Muscle of leg (tissue), 11 donors: ENCODE data around the gene TM4SF5. TPM values are rescaled to one million over a fixed set of nuclear protein-coding genes. Genes with fewer than 3 reads are reported as not detected.

Experiments used
- DNase-seq: peaks from one replicate; pipeline ENCODE4 v3.0.0; 2013
- H3K27ac ChIP-seq: one replicate; pipeline ENCODE4 v1.5.1; 2013; ENCODE audit warnings: mild to moderate bottlenecking, low read length, control low read depth
- H3K27me3 ChIP-seq: one replicate; pipeline ENCODE4 v1.6.1; 2013; ENCODE audit warnings: low read length; ENCODE audit not compliant: control insufficient read depth, insufficient read depth
- H3K36me3 ChIP-seq: one replicate; pipeline ENCODE4 v1.6.1; 2013; ENCODE audit warnings: low read length; ENCODE audit not compliant: control insufficient read depth, insufficient read depth
- H3K4me1 ChIP-seq: one replicate; pipeline ENCODE4 v1.6.1; 2013; ENCODE audit warnings: low read length; ENCODE audit not compliant: control insufficient read depth, insufficient read depth
- H3K4me3 ChIP-seq: one replicate; pipeline ENCODE4 v1.5.1; 2013; ENCODE audit warnings: low read length, control low read depth
- H3K9me3 ChIP-seq: replicated peaks from 2 replicates; pipeline ENCODE4 v1.6.1; 2013; ENCODE audit warnings: low read depth, low read length; ENCODE audit not compliant: control insufficient read depth
- WGBS: methylation state at CpG from one replicate; pipeline ENCODE4 v1.1.5; 2013; ENCODE audit warnings: missing lambda C conversion rate; ENCODE audit not compliant: insufficient coverage; 5-methylcytosine and 5-hydroxymethylcytosine counted together
- polyA plus RNA-seq, 8 donors: library from polyadenylated mRNA; unstranded; fragments of 120-200 nt; gene quantifications; one replicate each; pipeline versions ENCODE4 v1.2.1 to v1.2.3, GENCODE V29; 2013; ENCODE audit warnings: inconsistent platforms in 1 of 8, low replicate concordance in 1 of 8; ENCODE audit not compliant: insufficient read length in 8 of 8, insufficient read depth in 1 of 8
- total RNA-seq: library from RNA; stranded (reverse); fragments of 120-200 nt; gene quantifications from one replicate; pipeline ENCODE4 v1.2.4, GENCODE V29; 2013

Gene TM4SF5
- total and polyA plus RNA-seq, 9 donors: 0.36 to 2.2 TPM; not detected in 7

GRCh38 chr17:4768298-4768697, 3.4 kb upstream of the TM4SF5 start:
- no peaks in the 10 kb centered on the region for H3K4me1 ChIP-seq
- H3K27ac ChIP-seq: no peak overlapping the region
- peaks cover 3% of the 10 kb centered on the region for H3K27me3 ChIP-seq
- H3K4me3 ChIP-seq: no peak overlapping the region
- no peaks in the 10 kb centered on the region for H3K36me3 ChIP-seq
- 80% methylated on average over 3 of the region's 6 CpGs for WGBS
- no peak for DNase-seq
- no peaks in the 10 kb centered on the region for H3K9me3 ChIP-seq

- Histone ChIP-seq H3K27ac (no peak overlapping the region), H3K9me3 (no peaks in the 10 kb centered on the region), H3K27me3 (peaks cover 3% of the 10 kb centered on the region), H3K4me1 (no peaks in the 10 kb centered on the region), H3K36me3 (no peaks in the 10 kb centered on the region), H3K4me3 (no peak overlapping the region)
- WGBS: no CpG with 5 or more reads among the region's 2 CpGs
- DNase-seq: no peak
Measured at GRCh38 chr17:4769628-4770027, 2.1 kb upstream of the TM4SF5 start.

- peaks cover 3% of the 10 kb centered on the region for H3K27me3 ChIP-seq
- no peak overlapping the region for H3K4me3 ChIP-seq
- H3K9me3 ChIP-seq: no peaks in the 10 kb centered on the region
- H3K27ac ChIP-seq: no peak overlapping the region
- H3K36me3 ChIP-seq: no peaks in the 10 kb centered on the region
- DNase-seq: no peak
- H3K4me1 ChIP-seq: no peaks in the 10 kb centered on the region
- 33% methylated on average over 1 of the region's 10 CpGs for WGBS
Measured at GRCh38 chr17:4772235-4772613, 538 bp downstream of the TM4SF5 start.

- Histone ChIP-seq H3K36me3 (no peaks in the 10 kb centered on the region), H3K4me1 (no peaks in the 10 kb centered on the region), H3K9me3 (no peaks in the 10 kb centered on the region), H3K27me3 (peaks cover 27% of the 10 kb centered on the region), H3K4me3 (no peak overlapping the region), H3K27ac (no peak overlapping the region)
- no peak for DNase-seq
- WGBS: 70% methylated on average over 7 of the region's 9 CpGs
Measured at GRCh38 chr17:4777969-4778760, 6.5 kb downstream of the TM4SF5 start.

GRCh38 chr17:4780325-4780955, 8.8 kb downstream of the TM4SF5 start:
- DNase-seq: no peak
- Histone ChIP-seq H3K36me3 (no peaks in the 10 kb centered on the region), H3K4me1 (peaks cover 4% of the 10 kb centered on the region), H3K27me3 (peaks cover 49% of the 10 kb centered on the region), H3K27ac (no peak overlapping the region), H3K9me3 (no peaks in the 10 kb centered on the region), H3K4me3 (no peak overlapping the region)
- WGBS: 64% methylated on average over 7 of the region's 11 CpGs

- Histone ChIP-seq H3K36me3 (no peaks in the 10 kb centered on the region), H3K4me1 (peaks cover 19% of the 10 kb centered on the region), H3K9me3 (no peaks in the 10 kb centered on the region), H3K4me3 (no peak overlapping the region), H3K27ac (no peak overlapping the region), H3K27me3 (peaks cover 66% of the 10 kb centered on the region)
- WGBS: 23% methylated on average over 23 of the region's 28 CpGs
- DNase-seq: no peak
Measured at GRCh38 chr17:4782652-4783051, 11.0 kb downstream of the TM4SF5 start.

- 6% methylated on average over 45 of the region's 61 CpGs for WGBS
Measured at GRCh38 chr17:4785311-4786105, 13.8 kb downstream of the TM4SF5 start.

GRCh38 chr17:4786106-4786511, 14.4 kb downstream of the TM4SF5 start, which contains the start of gene VMO1:
TSS of gene VMO1 (minus strand) at chr17:4786364. CDS start at chr17:4786352, 12 bp downstream.
- peak within 1 kb of the TSS; percentile 10 for H3K4me3 ChIP-seq
- H3K9me3 ChIP-seq: no peaks in the 10 kb centered on the region
- H3K4me1 ChIP-seq: peaks cover 35% of the 10 kb centered on the region
- H3K27me3 ChIP-seq: peaks cover 67% of the 10 kb centered on the region
- H3K36me3 ChIP-seq: no peaks in the 10 kb centered on the region
- DNase-seq: peak; percentile 48
- H3K27ac ChIP-seq: no peak within 1 kb of the TSS
- WGBS: 2% methylated on average over 17 of the region's 24 CpGs

More at GRCh38 chr17:4785311-4786105, 13.8 kb downstream of the TM4SF5 start:
- peaks cover 31% of the 10 kb centered on the region for H3K4me1 ChIP-seq
- H3K27me3 ChIP-seq: peaks cover 67% of the 10 kb centered on the region
- DNase-seq: no peak
- H3K36me3 ChIP-seq: no peaks in the 10 kb centered on the region
- H3K4me3 ChIP-seq: no peak overlapping the region
- no peak overlapping the region for H3K27ac ChIP-seq
- no peaks in the 10 kb centered on the region for H3K9me3 ChIP-seq

GRCh38 chr17:4786516-4786915, 14.8 kb downstream of the TM4SF5 start:
- Histone ChIP-seq H3K27ac (no peak overlapping the region), H3K4me3 (no peak overlapping the region), H3K4me1 (peaks cover 35% of the 10 kb centered on the region), H3K9me3 (no peaks in the 10 kb centered on the region), H3K36me3 (no peaks in the 10 kb centered on the region), H3K27me3 (peaks cover 64% of the 10 kb centered on the region)
- WGBS: 9% methylated on average over 2 of the region's 6 CpGs
- DNase-seq: peak; percentile 64
